ENCODE results near the gene CDIPT.
"Not testable (repeated sequence)": the region's sequence is repeated elsewhere in the genome, so short reads cannot be mapped to it uniquely, and the experiment has no call there.

Gene CDIPT

DNA sequence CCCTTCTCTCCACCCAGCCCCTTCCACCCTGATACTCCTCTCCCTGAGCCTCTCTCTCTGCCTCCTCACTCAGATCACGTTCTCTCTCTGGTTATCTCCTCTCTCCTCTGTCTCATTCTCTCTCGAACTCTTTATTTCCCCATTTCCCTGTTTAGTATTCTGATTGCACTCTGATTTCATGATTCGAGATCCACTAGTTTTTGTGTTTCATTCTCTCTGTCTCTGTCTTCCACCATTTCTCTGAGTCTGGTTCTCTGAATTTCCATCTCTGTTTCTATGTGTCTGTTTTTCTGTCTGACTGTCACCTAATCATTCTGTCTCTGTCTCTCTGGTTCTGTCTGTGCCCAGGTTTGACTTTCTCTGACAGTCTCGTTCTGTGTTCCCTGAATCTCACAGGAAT, 34.3 kb upstream of the CDIPT start:
- in situ Hi-C loops (cut with MboI; ENCODE audit: low sequenced_read_pairs) = no loop called here

- in situ Hi-C loops (cut with MboI; ENCODE audit: low sequenced_read_pairs) = no loop called here
Observed at GRCh38 chr16:29896841-29897240, 33.8 kb upstream of the CDIPT start.

- in situ Hi-C loops (cut with MboI; ENCODE audit: low sequenced_read_pairs) = no loop called here
Observed at GRCh38 chr16:29894352-29894751, 31.3 kb upstream of the CDIPT start.

GRCh38 chr16:29893553-29893952, 30.5 kb upstream of the CDIPT start:
- in situ Hi-C loops (cut with MboI; ENCODE audit: low sequenced_read_pairs) = no loop called here

DNA sequence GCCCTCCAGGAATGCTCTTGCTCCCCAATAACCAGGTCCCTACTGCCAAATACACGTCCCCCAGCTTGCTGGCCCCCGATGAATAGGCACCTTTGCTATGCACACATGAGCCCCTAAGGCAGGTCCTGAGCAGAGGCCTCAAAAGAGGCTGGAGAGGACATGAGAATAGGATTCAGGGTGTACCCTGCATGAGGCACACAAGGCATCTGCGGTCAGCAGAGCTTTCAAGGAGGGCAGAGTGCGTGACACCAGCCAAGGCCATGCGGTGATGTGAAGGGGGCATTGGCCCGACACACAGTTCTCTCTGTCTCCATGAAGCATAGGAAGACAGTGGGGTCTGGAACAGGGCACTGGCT, 29.4 kb upstream of the CDIPT start:
- in situ Hi-C loops (cut with MboI; ENCODE audit: low sequenced_read_pairs) = no loop called here

- in situ Hi-C loops (cut with MboI; ENCODE audit: low sequenced_read_pairs) = no loop called here
Observed at GRCh38 chr16:29891525-29892457, 28.8 kb upstream of the CDIPT start.

- in situ Hi-C loops (cut with MboI; ENCODE audit: low sequenced_read_pairs) = not testable (repeated sequence)
Observed at GRCh38 chr16:29889372-29889771, 26.3 kb upstream of the CDIPT start.

GRCh38 chr16:29883987-29884386, 21.0 kb upstream of the CDIPT start:
- in situ Hi-C loops (cut with MboI; ENCODE audit: low sequenced_read_pairs) = no loop called here

- in situ Hi-C loops (cut with MboI; ENCODE audit: low sequenced_read_pairs) = no loop called here
Observed at GRCh38 chr16:29881050-29881449, 18.0 kb upstream of the CDIPT start.

- in situ Hi-C loops (cut with MboI; ENCODE audit: low sequenced_read_pairs) = no loop called here
Observed at GRCh38 chr16:29878172-29878571, 15.1 kb upstream of the CDIPT start.

DNA sequence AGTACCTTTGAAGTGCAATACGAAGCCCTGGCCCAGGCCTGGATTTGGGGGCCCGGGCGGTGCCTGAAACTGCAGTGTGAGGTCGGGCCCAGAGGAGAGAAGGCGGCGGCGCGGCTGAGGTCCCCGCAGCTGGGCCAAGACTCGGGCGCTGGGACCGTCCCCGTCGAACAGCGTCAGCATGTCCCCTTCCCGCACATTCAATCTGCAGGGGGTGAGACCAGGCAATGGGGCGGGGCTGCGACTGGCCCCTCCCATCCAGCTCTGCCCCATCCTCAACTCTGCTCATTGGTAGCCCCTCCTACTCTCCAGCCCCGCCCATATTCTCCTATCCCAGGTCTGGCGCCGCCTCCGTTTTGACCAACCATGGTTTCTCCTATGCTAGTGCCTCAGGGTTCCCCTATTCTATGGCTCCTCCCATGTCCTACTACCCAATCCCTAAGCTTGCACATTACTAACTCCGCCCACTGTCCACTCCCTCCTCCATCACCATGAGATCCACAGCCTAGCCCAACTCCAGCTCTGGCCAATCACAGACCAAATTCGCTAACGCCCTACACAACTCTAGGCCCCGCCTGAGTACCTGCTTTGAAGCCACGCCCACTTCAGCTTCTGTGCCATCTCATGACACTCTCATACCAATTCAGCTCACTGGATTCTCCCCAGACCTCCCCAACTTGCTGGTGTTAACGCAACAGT, 14.4 kb upstream of the CDIPT start:
- in situ Hi-C loops (cut with MboI; ENCODE audit: low sequenced_read_pairs) = no loop called here

DNA sequence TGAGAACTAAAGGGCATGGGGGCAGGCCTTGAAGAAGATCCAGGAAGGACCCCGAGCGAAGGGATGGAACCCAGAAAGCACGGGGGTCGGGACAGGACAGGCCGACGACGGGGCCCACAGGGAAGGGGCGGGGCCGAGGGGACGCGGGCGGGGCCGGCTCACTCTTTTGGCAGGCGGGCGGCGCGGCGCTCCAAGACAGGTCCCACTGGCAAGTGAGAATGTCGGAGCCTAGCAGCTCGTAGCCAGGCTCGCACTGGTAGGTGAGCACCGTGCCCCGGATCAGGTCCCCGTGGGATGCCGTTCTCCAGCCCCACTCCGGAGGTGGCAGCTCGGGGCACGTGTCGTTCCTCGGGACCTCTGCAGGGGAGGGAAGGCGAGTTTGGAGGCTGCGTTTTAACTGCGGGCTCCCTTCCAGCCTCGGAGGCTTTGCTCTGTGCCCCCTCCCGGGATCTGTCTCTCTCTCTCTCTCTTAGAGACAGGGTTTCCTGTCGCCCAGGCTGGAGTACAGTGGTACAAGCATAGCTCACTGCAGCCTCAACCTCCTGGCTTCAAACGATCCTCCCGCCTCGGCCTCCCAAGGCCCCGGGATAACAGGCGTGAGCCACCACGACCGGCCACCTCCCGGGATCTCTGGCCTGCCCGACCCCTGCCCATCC, 13.7 kb upstream of the CDIPT start:
- in situ Hi-C loops (cut with MboI; ENCODE audit: low sequenced_read_pairs) = no loop called here

GRCh38 chr16:29876217-29876593, 13.2 kb upstream of the CDIPT start:
- in situ Hi-C loops (cut with MboI; ENCODE audit: low sequenced_read_pairs) = no loop called here

DNA sequence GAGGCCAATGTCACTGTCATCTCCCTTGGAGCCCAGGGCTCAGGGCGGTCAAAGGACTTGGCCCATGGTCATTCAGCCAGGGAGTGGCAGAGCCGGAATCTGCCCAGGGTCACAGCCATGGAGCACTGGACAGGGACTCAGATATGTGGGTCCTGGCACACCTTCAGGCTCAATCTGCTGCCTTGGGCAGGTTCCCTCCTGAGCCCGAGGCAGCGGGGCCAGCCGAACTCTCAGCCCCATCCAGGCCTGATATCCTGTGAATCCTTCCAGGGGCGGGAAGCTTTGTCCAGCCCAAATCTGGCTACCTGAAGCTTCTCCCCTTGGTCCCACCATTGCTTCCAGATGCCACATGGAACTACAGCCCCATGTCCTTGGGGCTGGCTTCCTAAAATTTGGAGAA, 12.2 kb upstream of the CDIPT start:
- in situ Hi-C loops (cut with MboI; ENCODE audit: low sequenced_read_pairs) = no loop called here

DNA sequence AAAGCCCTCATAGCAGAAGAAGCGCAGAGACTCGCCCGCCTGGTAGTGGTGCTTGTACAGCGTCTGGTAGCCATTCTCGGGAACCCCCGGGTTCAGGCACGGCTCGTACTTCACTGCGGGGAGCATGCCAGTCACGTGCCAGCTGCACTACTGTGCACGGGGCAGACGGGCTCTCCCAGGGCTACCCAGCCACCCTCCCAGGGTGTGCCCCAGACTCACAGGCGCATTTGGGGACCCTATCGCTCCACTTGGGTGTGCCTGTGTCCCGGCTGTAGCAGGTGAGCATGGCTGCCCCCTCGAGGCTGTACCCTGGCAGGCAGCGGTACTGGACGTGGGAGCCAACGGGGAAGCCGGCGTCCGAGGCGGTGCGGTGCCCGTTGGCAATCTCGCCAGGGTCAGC, 10.3 kb upstream of the CDIPT start:
- in situ Hi-C loops (cut with MboI; ENCODE audit: low sequenced_read_pairs) = no loop called here

DNA sequence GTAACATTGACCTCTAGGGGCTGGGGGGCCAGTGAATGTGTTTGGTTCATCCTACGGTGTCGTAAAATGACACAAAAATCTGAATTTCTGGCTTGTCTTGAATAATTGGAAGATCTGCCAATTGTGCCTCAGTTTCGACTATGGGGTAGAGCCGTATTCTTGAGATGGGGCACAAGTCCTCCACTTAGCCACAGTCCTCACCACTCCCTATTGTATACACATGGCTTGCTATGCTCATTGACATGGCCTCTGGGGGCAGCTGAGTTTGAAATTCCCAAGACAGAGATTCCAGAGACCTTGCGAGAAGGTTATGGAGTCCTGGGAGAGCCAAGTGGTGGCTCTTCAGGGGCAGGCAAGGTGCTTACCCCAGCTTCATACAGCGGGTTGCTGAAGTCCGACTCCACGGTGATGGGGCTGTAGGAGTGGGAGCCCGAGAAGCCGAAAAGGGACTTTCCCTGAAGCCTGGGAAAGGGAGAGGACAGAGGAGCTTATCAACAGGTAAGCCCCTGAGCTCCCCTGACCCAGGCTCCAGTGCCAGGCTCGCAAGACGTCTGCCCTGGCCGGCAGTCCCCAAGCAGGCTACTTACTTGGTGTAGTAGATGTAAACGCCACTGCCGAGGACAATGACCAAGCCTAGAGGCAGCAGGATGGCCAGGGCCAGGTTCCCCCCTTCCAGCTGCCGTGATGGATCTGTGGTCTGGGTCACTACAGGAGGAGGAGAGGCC, 9.0 kb upstream of the CDIPT start:
- in situ Hi-C loops (cut with MboI; ENCODE audit: low sequenced_read_pairs) = no loop called here

DNA sequence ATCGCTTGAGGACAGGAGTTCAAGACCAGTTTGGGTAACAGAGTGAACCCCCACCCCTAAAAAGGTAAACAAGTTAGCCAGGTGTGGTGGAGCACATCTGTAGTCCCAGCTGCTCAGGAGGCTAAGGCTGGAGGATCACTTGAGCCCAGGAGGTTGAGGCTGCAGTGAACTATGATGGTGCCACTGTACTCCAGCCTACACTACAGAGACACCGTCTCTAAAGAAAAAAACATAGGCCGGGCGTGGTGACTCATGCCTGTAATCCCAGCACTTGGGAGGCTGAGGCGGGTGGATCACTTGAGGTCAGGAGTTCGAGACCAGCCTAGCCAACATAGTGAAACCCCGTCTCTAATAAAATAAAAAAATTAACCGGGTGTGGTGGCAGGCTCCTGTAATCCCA, 6.0 kb upstream of the CDIPT start:
- in situ Hi-C loops (cut with MboI; ENCODE audit: low sequenced_read_pairs) = not testable (repeated sequence)

- in situ Hi-C loops (cut with MboI; ENCODE audit: low sequenced_read_pairs) = no loop called here
Observed at GRCh38 chr16:29868396-29869009, 5.5 kb upstream of the CDIPT start.

DNA sequence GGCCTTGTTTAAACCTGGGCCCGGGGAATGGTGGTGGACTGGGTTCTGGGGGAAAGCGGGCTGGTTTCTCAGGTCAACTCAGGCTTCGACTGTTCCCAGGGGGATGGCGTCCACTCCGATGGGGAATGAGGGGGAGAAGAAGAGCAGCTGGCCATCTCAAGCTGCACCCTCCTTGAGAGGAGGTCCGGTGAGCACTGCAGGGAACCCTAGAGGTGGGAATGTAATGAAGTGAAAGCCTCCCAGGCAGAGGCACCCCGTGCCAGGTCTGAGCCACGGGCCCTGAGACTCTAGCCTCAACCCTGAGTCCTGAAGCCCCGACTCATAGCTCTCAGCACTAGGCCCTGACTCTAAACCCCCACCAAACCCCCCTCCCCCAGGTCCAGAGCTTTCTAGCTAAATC, 1.2 kb upstream of the CDIPT start:
- in situ Hi-C loops (cut with MboI; ENCODE audit: low sequenced_read_pairs) = no loop called here

DNA sequence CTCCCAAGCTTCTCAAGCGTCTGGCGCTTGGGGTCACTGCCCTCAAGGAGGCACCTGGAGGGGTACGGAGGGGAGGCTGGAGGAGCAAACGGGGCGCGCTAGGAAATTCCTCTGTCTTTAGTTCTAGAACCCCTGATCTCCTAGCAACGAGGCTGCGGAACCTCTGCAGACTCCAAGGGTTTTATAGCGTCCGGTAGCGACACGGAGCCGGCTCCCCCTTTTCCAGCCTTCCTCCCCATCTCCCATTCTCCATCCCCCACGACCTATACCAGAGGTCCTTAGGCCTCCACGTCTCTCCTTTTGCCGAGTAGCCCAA, 601 bp upstream of the CDIPT start:
- in situ Hi-C loops (cut with MboI; ENCODE audit: low sequenced_read_pairs) = no loop called here

DNA sequence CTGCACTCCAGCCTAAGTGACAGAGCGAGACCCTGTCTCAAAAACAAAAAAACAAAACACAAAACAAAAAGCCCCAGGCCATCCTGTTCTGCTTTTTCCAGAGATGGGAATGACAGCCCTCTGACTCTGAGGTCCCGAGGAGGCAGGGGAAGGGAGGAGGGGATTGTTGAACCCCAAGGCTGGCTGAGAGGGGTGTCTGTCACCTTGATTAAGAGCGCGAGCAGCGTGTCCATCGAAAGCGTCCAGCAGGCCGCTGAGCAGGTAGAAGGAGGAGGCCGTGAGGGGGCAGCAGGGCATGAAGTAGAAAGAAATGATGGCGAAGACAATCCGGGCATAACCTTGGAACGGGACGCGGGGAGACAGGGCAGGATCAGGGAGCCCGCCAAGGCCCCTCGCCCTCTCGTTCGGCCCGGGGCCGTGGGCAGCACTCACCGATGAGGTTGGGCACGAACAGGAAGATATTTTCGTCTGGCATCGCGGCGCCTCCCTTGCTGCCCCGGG, 593 bp downstream of the CDIPT start:
- in situ Hi-C loops (cut with MboI; ENCODE audit: low sequenced_read_pairs) = no loop called here

Data from HL-60/S4 treated with phorbol 12-myristate 13-acetate at 8.2 ng/mL for 4 days and 3 days (cell line).